IMR-90 (cell line): ENCODE results near the gene SH3RF3. TPM values are rescaled to one million over a fixed set of nuclear protein-coding genes. Genes with fewer than 3 reads are reported as not detected.

Experiments used
- ATAC-seq: fragments of 200-7000 bp; cut with Tn5 transposase; 2 replicates; pipeline ENCODE4 v1.9.1; 2020; ENCODE audit warnings: low read depth, mild to moderate bottlenecking, moderate library complexity
- BruUV-seq: library from RNA; stranded (reverse); fragments of 400-500 nt; replicated peaks from 2 replicates; lab custom pipeline; 2021; lab: Mats Ljungman, UMichigan
- CTCF ChIA-PET: fragments of 300-600 bp; formaldehyde crosslinking; extraction: SDS; loops from one replicate; lab custom pipeline; 2021; ENCODE audit warnings: antibody characterized with exemption; lab: Yijun Ruan, JAX
- POLR2A ChIA-PET: fragments of 300-600 bp; sonication (Branson Sonifier 250); formaldehyde crosslinking; loops from one replicate; lab custom pipeline; 2022; ENCODE audit warnings: antibody characterized with exemption; ENCODE audit not compliant: unreplicated experiment; lab: Charles Lee
- DNase-seq: peaks from one replicate; pipeline ENCODE4 v3.0.0; 2013
- H2AFZ ChIP-seq: replicated peaks from 2 replicates; pipeline ENCODE3; 2013; ENCODE audit warnings: low read length, mild to moderate bottlenecking; ENCODE audit not compliant: poor library complexity
- H2AK5ac ChIP-seq: 2 replicates; pipeline ENCODE4 v1.6.1; 2013; ENCODE audit warnings: low read depth, low read length, inconsistent platforms
- H2AK9ac ChIP-seq: replicated peaks from 2 replicates; pipeline ENCODE3; 2013; ENCODE audit warnings: mild to moderate bottlenecking, low read depth, low read length, moderate library complexity; ENCODE audit not compliant: poor library complexity
- H2BK120ac ChIP-seq: 2 replicates; pipeline ENCODE4 v1.6.1; 2013; ENCODE audit warnings: low read depth, low read length, inconsistent platforms
- H2BK15ac ChIP-seq: 3 replicates; pipeline ENCODE4 v1.6.1; 2013; ENCODE audit warnings: low read depth, low read length, inconsistent platforms
- H2BK20ac ChIP-seq: 2 replicates; pipeline ENCODE4 v1.6.1; 2013; ENCODE audit warnings: low read depth, mild to moderate bottlenecking, inconsistent platforms, low read length, moderate library complexity
- H2BK5ac ChIP-seq: 2 replicates; pipeline ENCODE4 v1.6.1; 2013; ENCODE audit warnings: mild to moderate bottlenecking, low read depth, low read length, inconsistent platforms; ENCODE audit not compliant: poor library complexity, severe bottlenecking
- H3K14ac ChIP-seq: replicated peaks from 2 replicates; pipeline ENCODE4 v1.6.1; 2013; ENCODE audit warnings: low read depth, low read length, inconsistent platforms
- H3K18ac ChIP-seq: 2 replicates; pipeline ENCODE4 v1.6.1; 2013; ENCODE audit warnings: low read depth, low read length, control low read depth
- H3K23ac ChIP-seq: 2 replicates; pipeline ENCODE4 v1.6.1; 2013; ENCODE audit warnings: low read depth, low read length, inconsistent platforms
- H3K27ac ChIP-seq: 2 replicates; pipeline ENCODE4 v1.5.1; 2013; ENCODE audit warnings: mild to moderate bottlenecking, control low read depth, low read length; ENCODE audit not compliant: insufficient read depth
- H3K27me3 ChIP-seq: 2 replicates; pipeline ENCODE4 v1.6.1; 2013; ENCODE audit warnings: low read length; ENCODE audit not compliant: control insufficient read depth, insufficient read depth
- H3K36me3 ChIP-seq: 2 replicates; pipeline ENCODE4 v1.6.1; 2013; ENCODE audit warnings: low read length, mixed read lengths; ENCODE audit not compliant: control insufficient read depth, insufficient read depth
- H3K4ac ChIP-seq: 2 replicates; pipeline ENCODE4 v1.6.1; 2013; ENCODE audit warnings: low read depth, low read length, inconsistent platforms
- H3K4me1 ChIP-seq: 2 replicates; pipeline ENCODE4 v1.6.1; 2013; ENCODE audit warnings: low read length, mixed read lengths; ENCODE audit not compliant: control insufficient read depth, insufficient read depth
- H3K4me2 ChIP-seq: 2 replicates; pipeline ENCODE4 v1.6.1; 2013; ENCODE audit warnings: low read depth, mild to moderate bottlenecking, control low read depth, low read length, moderate library complexity
- H3K4me3 ChIP-seq: 2 replicates; pipeline ENCODE4 v1.5.1; 2013; ENCODE audit warnings: low read depth, mild to moderate bottlenecking, control low read depth, low read length, moderate library complexity; ENCODE audit not compliant: insufficient read depth
- H3K56ac ChIP-seq: 2 replicates; pipeline ENCODE4 v1.6.1; 2013; ENCODE audit warnings: low read length, inconsistent platforms; ENCODE audit not compliant: insufficient read depth; ENCODE audit errors: extremely low read depth
- H3K79me1 ChIP-seq, 2 experiments: 2 replicates each; pipeline ENCODE4 v1.6.1; 2013; ENCODE audit warnings: low read length in 2 of 2, inconsistent platforms in 1 of 2, low read depth in 1 of 2
- H3K9ac ChIP-seq: 2 replicates; pipeline ENCODE4 v1.6.1; 2013; ENCODE audit warnings: low read depth, low read length, control low read depth
- H3K9me1 ChIP-seq: 2 replicates; pipeline ENCODE4 v1.6.1; 2013; ENCODE audit warnings: low read length, inconsistent platforms; ENCODE audit not compliant: insufficient read depth
- H3K9me3 ChIP-seq: 2 replicates; pipeline ENCODE4 v1.6.1; 2013; ENCODE audit warnings: low read length; ENCODE audit not compliant: control insufficient read depth, insufficient read depth
- H4K20me1 ChIP-seq: 2 replicates; pipeline ENCODE4 v1.6.1; 2013; ENCODE audit warnings: low read length, inconsistent platforms; ENCODE audit not compliant: insufficient read depth
- H4K5ac ChIP-seq: 2 replicates; pipeline ENCODE4 v1.6.1; 2013; ENCODE audit warnings: mild to moderate bottlenecking, low read depth, low read length, control low read depth
- H4K8ac ChIP-seq, 2 experiments: 2 replicates each; pipeline ENCODE4 v1.6.1; 2013; ENCODE audit warnings: low read depth in 2 of 2, low read length in 2 of 2, control low read depth in 1 of 2, inconsistent platforms in 1 of 2
- H4K91ac ChIP-seq: 2 replicates; pipeline ENCODE4 v1.6.1; 2013; ENCODE audit warnings: low read depth, low read length, inconsistent platforms; ENCODE audit not compliant: insufficient read depth
- CHD1 ChIP-seq: IDR thresholded peaks from 2 replicates; pipeline ENCODE4 v1.6.1; 2012; ENCODE audit warnings: low read depth, low read length, improper control_type of control experiment
- CTCF ChIP-seq: conservative IDR thresholded peaks from 2 replicates; pipeline ENCODE4 v1.5.1; 2012; ENCODE audit warnings: mild to moderate bottlenecking, low read depth, low read length, improper control_type of control experiment
- ELK1 ChIP-seq: fragments of 150-350 bp; IDR thresholded peaks from 2 replicates; pipeline ENCODE4 v1.6.1; 2016; ENCODE audit warnings: low read depth, mild to moderate bottlenecking, low read length, moderate library complexity, borderline replicate concordance
- FOS ChIP-seq: fragments of 150-350 bp; IDR thresholded peaks from 2 replicates; pipeline ENCODE4 v1.6.1; 2016; ENCODE audit warnings: low read depth, low read length
- MAFK ChIP-seq: IDR thresholded peaks from 2 replicates; pipeline ENCODE4 v1.6.1; 2012; ENCODE audit warnings: low read depth, low read length, improper control_type of control experiment
- MAZ ChIP-seq: IDR thresholded peaks from 2 replicates; pipeline ENCODE4 v1.6.1; 2012; ENCODE audit warnings: low read depth, mild to moderate bottlenecking, low read length, improper control_type of control experiment, moderate library complexity, borderline replicate concordance
- MXI1 ChIP-seq: IDR thresholded peaks from 2 replicates; pipeline ENCODE4 v1.6.1; 2012; ENCODE audit warnings: low read depth, mild to moderate bottlenecking, low read length, moderate library complexity, borderline replicate concordance
- NFE2L2 ChIP-seq: fragments of 150-350 bp; IDR thresholded peaks from 2 replicates; pipeline ENCODE4 v1.6.1; 2016; ENCODE audit warnings: low read depth, mild to moderate bottlenecking, low read length
- RCOR1 ChIP-seq: IDR thresholded peaks from 2 replicates; pipeline ENCODE4 v1.6.1; 2012; ENCODE audit warnings: mild to moderate bottlenecking, low read length, improper control_type of control experiment; ENCODE audit not compliant: insufficient replicate concordance
- RFX5 ChIP-seq: IDR thresholded peaks from 2 replicates; pipeline ENCODE4 v1.8.0; 2012; ENCODE audit warnings: low read depth, mild to moderate bottlenecking, low read length, moderate library complexity
- SMC3 ChIP-seq: fragments of 150-350 bp; IDR thresholded peaks from 2 replicates; pipeline ENCODE4 v1.6.1; 2016; ENCODE audit warnings: low read depth, mild to moderate bottlenecking, antibody characterized with exemption, low read length, moderate library complexity
- USF2 ChIP-seq: fragments of 150-350 bp; IDR thresholded peaks from 2 replicates; pipeline ENCODE4 v1.6.1; 2017; ENCODE audit warnings: mild to moderate bottlenecking, antibody characterized with exemption, low read length, low read depth
- WGBS, 2 experiments: methylation state at CpG; one replicate each; pipeline versions ENCODE4 v1.1.5 to v1.1.7; 2013; ENCODE audit warnings: missing lambda C conversion rate in 2 of 2; ENCODE audit not compliant: insufficient read length in 1 of 2; ENCODE audit errors: extremely low coverage in 2 of 2; 5-methylcytosine and 5-hydroxymethylcytosine counted together
- dilution Hi-C: fragments of 300-500 bp; cut with HindIII; formaldehyde crosslinking; loops from one replicate; pipeline ENCODE4 v1.14.3; 2018; ENCODE audit warnings: low sequenced_read_pairs; ENCODE audit not compliant: unreplicated experiment
- in situ Hi-C: fragments of 300-500 bp; cut with MboI; formaldehyde crosslinking; loops from 3 replicates; pipeline ENCODE4 v1.14.3; 2019; ENCODE audit warnings: low sequenced_read_pairs, inconsistent platforms, mixed read lengths
- intact Hi-C: fragments of 100-400 bp; cut with micrococcal nuclease; formaldehyde crosslinking; loops from 2 replicates; pipeline ENCODE4 v1.10.0; 2022
- polyA plus RNA-seq, 3 experiments: library from polyadenylated mRNA; depleted of rRNA; stranded (reverse); fragments of >200 nt; gene quantifications; 2 replicates each; pipeline ENCODE4 v1.2.3, GENCODE V29; 2012; ENCODE audit warnings: low replicate concordance in 1 of 3
- total RNA-seq: library from RNA; depleted of rRNA; stranded (reverse); fragments of >200 nt; gene quantifications from 2 replicates; pipeline ENCODE4 v1.2.3, GENCODE V29; 2012

The SH3RF3 gene
- total and polyA plus RNA-seq, 2 of the 4 experiments (the other 2 are of a cell fraction), result 3.4 to 5.3 TPM

- no peak overlapping the region for H2BK15ac ChIP-seq
- no peak overlapping the region for H4K8ac ChIP-seq
- no peak overlapping the region for H3K23ac ChIP-seq
- in situ Hi-C loops, result no loop called here
- no peaks in the 10 kb centered on the region for H4K20me1 ChIP-seq
- no CpG with 5 or more reads among the region's 6 CpGs for WGBS, 2 experiments
- H3K27ac ChIP-seq, result no peak overlapping the region
- no peak overlapping the region for H2AK5ac ChIP-seq
- peaks cover 40% of the 10 kb centered on the region for H3K27me3 ChIP-seq
- H3K4me3 ChIP-seq, result no peak overlapping the region
- no peak overlapping the region for H3K14ac ChIP-seq
- no peak overlapping the region for H2BK120ac ChIP-seq
- no peak overlapping the region for H3K4me2 ChIP-seq
- H4K91ac ChIP-seq, result no peak overlapping the region
- no peak for DNase-seq
- no peak overlapping the region for H2BK5ac ChIP-seq
- H3K4me1 ChIP-seq, result peaks cover 2% of the 10 kb centered on the region; the same call in 1 of the 2 replicates
- H3K9ac ChIP-seq, result no peak overlapping the region
- POLR2A ChIA-PET, result no interaction called here
- BruUV-seq, result no TSS peak
- H3K79me1 ChIP-seq, result no peaks in the 10 kb centered on the region
- H3K9me3 ChIP-seq, result no peaks in the 10 kb centered on the region
- no peak overlapping the region for H3K4ac ChIP-seq
- dilution Hi-C loops, result no loop called here
- no peak overlapping the region for H4K5ac ChIP-seq
- no peak overlapping the region for H3K18ac ChIP-seq
- H3K9me1 ChIP-seq, result peaks cover 8% of the 10 kb centered on the region; the same call in 1 of the 2 replicates
- CTCF ChIA-PET, result interaction anchor here (0.6 kb wide), 1 partner anchor 403 kb away, joined by 4 read pairs; no protein-coding TSS in a partner anchor
- TF ChIP-seq CHD1, result no peak
- TF ChIP-seq NFE2L2, result no peak
- TF ChIP-seq RFX5, result no peak
- TF ChIP-seq MAFK, result no peak
- no peak for TF ChIP-seq ELK1
- TF ChIP-seq MAZ, result no peak
- no peak for TF ChIP-seq FOS
- TF ChIP-seq RCOR1, result no peak
- TF ChIP-seq USF2, result no peak
- TF ChIP-seq CTCF, result no peak
- no peak for TF ChIP-seq SMC3
- TF ChIP-seq MXI1, result no peak
- intact Hi-C loops, result no loop called here
- no peak overlapping the region for H3K56ac ChIP-seq
- no peaks in the 10 kb centered on the region for H3K36me3 ChIP-seq
- no peak overlapping the region for H2AFZ ChIP-seq
- no peak overlapping the region for H2AK9ac ChIP-seq
- no peak overlapping the region for H2BK20ac ChIP-seq
- ATAC-seq, result no peak
These were observed 401.7 kb downstream of the SH3RF3 start for GRCh38 chr2:109530712-109531111.
